Dermis microvascular lymphatic vessel endothelial cell (primary cell): ENCODE data around the gene ITPK1. TPM values are rescaled to one million over a fixed set of nuclear protein-coding genes. Genes with fewer than 3 reads are reported as not detected.

Experiments used
- DNase-seq, 2 donors: peaks; one replicate each; pipeline versions ENCODE4 v3.0.0 to v3.0.0-alpha.2; 2010; ENCODE audit warnings: low read depth in 2 of 2
- total RNA-seq: library from RNA; depleted of rRNA; stranded (reverse); fragments of >200 nt; gene quantifications from 2 replicates; pipeline ENCODE4 v1.2.1, GENCODE V29; 2014

ITPK1 gene
- total RNA-seq, 1 donor from 2014 or later: 9.6 TPM

DNA sequence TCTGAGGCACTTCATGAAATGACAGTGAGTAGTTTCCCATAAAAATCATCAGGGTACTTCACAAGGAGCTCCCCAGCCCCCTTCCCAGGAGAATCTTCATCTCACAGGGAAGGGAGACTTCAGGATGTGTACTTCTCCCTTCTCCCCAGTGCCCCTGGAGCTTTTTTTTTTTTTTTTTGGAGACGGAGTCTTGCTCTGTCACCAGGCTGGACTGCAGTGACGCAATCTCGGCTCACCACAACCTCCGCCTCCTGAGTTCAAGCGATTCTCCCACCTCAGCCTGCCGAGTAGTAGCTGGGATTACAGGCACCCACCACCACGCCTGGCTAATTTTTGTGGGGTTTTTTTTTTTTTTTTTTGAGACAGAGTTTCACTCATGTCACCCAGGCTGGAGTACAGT lies 10.4 kb downstream of the ITPK1 start:
- no peak for DNase-seq

- DNase-seq: no peak
Observed at GRCh38 chr14:93104961-93105360, 10.8 kb downstream of the ITPK1 start.

DNA sequence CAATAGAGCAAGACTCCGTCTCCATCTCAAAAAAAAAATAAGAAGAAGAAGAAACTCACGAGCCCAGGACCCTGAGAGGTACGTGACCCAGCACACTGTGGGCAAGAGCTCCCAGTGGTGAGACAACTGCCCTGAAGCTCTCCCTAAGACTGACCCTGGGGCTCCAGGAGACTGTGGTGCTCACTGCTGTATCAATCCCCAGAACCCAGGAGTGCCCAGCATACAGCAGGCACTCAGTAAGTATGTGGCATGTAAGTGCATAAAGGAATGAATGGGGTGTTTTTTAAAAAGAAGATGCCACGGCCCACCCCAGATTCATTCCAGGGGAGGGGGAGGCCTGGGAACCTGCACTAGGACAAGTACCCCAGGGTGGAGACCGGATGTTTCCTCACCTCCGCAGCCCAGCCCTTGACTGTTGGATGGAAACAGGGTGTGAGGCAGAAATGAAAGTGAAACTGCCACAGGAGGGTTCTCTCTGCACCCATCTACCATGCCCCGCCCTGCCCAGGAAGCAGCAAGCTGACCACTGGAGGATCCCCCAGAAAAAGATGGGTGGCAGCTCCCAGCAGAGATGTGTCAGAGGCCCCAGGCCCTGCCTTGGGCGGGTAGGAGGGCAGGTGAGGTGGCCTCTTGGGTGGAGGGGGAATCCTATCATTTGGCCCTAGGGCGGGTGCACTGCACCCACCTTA lies 12.2 kb downstream of the ITPK1 start:
- DNase-seq: no peak

- no peak for DNase-seq
Observed at GRCh38 chr14:93102141-93102540, 13.6 kb downstream of the ITPK1 start.

DNA sequence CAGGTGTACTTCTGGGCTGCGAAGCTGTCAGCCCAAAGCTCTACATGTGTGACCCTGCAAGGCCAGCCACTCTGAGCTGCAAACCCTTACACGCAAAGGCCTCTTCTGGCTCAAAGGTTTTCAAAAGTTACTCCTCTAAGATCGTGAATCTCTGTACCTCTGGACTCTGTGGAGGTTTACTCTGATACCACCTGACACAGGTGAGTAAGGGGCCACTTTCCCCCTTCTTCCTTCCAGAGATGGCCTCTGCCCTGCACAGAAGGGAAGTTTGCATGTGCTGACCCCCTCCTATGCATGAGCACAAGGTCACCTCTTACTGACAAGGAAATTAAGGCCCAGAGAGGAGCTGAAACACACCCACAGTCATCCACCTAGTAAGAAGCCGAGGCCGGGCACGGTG lies 14.5 kb downstream of the ITPK1 start:
- DNase-seq: no peak

GRCh38 chr14:93100570-93100969 lies 15.2 kb downstream of the ITPK1 start:
- no peak for DNase-seq

DNA sequence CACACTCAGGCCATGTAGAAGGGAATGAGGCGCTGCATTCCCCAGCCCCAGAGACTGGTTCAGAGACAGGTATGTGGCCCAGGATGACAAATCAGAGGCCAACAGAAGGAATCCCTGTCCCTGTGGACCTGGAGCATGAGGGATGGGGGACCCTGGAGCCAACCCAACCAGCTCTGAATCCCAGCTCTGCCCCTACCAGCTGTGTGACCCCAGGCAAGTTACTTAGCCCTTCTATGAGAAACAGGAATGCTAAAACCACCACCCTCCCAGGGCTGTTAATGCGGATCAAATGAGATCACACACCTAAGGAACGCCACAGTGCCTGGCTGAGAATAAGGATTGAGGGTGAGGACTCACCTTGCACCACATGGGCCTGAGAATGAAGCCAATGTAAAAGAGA lies 15.6 kb downstream of the ITPK1 start:
- no peak for DNase-seq

DNA sequence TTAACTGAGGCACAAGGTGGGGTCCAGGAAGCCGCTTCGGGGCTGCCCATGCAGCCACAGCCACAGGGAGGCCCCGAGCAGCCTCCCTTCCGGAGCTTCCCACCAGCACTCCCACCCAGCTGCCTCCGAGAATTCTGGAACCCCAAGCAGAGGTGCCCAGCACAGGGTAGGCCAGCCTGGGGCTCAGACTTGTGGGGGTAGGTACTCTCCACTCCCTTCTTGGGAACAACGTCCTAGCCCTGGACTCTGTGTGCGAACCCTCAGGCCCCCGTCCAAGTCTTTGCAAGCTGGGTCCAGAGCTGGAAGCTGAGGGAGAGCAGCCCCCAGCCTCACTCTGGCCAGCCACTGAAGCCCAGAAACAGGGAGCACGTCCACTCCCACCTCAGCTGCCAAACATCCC lies 16.1 kb downstream of the ITPK1 start:
- DNase-seq: no peak

DNA sequence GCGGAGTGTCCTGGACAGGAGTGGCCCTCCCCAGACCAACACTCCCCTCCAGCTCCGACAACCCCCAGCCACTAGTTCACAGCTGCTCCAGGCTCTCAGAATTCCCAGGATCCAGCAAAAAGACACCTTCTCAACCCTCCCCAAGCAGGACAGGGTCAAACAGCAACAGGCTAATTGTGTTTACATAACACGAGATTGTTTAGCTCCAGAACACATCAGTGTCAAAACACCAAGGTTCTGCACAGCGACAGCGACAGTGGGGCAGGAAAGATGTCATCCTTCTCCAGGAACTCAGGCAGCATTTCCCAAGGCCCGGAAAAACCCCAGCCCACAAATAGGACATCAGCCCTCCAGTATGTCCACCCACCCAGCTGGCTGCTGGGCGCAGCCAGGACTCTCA lies 16.5 kb downstream of the ITPK1 start:
- no peak for DNase-seq

DNA sequence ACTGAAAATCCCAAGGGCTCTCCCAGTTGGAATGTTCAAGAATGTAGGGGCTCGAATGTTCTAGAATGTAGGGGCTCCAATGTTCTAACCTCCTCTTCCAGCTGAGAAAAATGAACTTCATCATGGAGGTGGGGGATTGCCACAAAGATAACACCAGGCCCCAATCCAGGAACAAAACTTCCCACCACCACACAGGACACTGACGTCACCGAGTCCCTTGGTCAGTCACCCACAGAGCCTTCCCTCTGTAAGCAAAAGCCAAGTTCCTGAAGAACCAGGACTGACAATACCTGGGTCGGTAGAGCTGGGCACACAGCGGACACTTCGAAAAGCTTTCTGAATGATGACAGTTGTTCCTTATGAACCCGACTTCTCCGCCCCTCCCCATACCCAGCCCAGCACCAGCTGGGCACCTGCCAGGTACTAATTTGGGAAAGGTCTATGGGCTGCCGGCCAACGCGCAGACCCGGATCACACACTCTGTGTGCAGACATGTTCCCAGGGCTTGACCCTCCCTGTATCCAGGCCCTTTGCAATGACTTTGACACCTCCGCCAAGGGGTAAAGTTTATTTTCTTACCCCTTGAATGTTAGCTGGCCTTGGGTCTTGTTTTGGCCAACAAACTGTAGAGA lies 18.9 kb downstream of the ITPK1 start:
- no peak for DNase-seq

DNA sequence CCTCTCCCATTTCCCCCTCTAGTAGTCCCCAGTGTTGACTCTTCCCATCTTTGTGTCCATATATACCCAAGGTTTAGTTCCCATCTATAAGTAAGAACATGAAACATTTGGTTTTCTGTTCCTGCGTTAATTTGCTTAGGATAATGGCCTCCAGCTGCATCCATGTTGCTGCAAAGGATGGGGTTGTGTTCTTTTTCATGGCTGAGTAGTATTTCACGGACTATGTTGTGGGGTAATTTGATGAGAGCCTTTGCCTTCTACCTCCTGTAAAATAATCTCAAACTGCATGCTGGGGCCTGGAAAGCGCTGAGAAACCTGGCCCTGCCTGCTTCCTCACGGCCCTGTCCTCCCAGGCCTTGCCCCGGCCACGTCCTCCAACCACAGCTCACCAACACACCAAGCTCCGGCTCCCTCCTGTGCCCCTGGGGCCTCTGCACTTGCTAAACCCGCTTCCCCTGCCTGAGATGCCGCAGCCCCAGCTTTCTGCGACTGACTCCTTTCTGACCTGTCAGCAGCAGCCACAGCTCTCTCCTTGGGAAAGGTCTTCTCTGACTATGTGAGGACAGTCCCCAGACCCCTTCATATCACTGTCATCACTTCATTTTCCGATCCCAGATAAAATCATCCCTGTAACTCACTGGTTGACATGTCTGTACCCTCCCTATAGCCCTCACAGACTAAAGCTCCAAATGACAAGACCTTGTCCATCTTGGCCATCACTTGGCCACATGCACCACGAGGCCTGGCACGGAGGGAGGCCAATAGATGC lies 19.8 kb downstream of the ITPK1 start:
- DNase-seq: no peak

DNA sequence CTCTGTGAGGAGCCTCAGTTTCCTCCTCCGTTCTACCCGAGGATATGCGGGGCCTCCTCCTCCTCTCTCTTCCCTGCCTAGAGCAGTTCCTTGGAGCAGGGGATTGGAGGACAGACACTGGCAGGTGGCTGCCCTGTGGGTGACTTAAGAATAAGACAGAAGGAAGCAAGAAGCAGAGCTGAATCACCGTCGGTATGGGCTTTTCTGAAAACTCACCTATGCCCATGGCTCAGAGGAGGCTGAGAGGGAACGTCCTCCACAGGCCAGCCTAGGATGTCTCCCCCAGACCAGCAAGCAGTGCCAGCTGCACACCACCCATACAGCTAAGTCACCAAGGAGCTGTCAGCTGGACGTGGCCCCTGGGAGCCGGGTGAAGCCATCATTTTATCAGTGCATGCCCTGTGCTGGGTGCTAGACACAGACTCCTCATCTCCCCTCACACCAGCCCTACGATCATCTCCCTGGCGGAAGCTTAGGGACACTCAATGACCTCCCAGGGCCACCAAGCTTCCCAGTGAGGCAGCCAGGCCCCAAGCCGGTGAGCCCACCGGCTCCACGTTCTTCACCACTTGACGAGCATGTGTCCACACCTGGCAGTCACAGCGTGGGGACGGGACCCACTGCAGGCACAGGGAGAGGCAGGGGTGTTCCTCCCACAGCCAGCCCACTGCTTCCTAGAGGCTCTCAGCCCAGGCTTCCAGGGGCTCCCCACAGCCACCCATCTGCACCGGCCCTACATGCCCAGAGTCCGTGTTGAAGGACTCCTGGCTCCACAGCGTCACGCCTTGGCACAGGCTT lies 21.4 kb downstream of the ITPK1 start:
- DNase-seq: no peak

DNA sequence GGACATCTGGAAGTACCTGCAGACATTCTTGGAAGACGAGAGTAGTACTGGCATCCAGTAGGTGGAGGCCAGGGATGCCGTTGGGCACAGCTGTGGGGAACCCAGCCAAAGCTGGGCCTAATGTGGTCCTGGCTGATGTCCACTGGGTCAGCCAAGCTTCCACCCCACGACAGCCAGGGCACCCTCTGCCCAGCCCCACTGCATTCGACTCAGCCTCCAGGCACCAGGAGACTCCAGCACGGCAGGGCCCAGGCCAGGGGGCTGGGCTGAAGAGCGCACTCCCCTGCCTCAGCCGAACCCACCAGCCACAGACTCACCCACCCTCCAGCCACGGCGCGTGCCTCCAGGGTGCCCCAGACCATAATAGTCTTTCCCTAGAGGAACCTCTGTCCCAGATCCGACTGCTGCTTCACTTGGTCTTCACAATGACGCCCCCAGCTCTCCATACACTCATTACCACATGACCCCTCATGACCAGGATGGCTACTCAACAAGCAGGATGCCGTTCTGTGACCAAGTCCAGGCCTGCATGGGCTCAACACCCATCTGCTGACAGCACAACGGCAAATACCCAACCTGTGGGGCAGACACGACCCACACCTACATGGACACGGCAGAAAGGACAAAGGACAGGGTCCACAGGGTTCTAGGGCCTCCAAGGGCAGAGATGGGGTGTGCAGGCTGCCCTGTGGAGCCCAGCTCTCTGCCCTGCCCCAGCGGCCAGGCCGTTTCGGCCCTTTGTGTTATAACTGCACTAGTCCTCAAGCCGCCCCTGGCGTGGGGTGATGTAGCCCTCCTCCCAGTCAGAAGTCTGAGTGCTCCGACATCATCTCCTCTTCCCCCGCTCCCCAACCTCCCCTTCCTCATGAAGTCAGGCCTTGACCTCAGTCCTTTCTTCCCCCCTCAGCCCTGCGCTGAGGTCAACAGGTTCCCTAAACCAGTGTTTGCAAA lies 22.8 kb downstream of the ITPK1 start:
- DNase-seq: no peak

DNA sequence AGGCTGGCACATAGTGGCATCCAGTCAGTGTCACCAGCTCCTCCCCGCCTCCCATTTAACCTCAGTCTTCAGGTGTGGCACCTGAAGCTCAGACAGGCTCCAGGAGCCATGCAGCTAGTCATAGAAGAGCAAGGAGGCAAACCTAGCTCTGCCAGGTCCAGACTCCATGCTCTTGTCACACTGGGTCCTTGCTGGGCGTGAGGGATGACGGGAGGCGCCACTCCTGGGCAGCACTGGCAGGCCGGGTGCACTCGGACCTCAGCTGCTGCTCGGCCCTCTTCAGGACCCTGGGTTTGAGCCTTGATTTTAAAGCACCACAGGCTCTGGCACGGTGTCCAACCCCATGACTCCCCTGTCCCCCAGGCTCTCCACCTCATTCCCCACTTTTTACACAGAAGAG lies 24.1 kb downstream of the ITPK1 start:
- DNase-seq: no peak

GRCh38 chr14:93090826-93091555 lies 24.7 kb downstream of the ITPK1 start:
- DNase-seq: no peak

GRCh38 chr14:93089521-93090269 lies 26.0 kb downstream of the ITPK1 start:
- DNase-seq: no peak

DNA sequence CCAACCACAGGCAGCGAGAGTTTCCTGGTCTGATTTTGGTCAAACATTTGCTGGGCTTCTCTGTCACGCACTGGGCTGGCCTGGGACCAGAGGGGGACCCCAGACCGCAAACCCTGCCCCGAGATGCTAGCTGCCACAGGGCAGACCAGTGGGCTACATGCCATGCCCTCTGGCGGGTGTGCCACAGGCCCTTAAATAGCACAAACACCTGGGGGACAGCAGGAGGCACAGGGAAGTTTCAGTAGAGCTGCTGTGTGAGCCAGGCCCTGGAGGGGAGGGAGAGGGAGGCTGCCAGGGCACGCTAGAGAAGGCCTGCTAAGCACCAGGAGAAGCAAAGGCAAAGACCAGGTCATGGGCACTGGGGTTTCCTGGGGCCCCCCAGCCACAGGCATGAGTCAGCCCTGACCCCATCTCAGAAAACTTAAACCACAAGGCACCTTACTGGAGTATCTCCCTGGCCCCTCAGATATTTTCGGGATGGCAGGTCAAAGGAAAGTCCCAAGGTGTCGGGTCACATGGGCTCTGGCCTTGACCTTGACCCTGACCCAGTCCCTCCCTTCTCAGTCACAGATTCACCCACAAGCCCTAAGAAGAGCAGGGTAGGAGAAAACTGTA lies 29.2 kb downstream of the ITPK1 start:
- DNase-seq: no peak

DNA sequence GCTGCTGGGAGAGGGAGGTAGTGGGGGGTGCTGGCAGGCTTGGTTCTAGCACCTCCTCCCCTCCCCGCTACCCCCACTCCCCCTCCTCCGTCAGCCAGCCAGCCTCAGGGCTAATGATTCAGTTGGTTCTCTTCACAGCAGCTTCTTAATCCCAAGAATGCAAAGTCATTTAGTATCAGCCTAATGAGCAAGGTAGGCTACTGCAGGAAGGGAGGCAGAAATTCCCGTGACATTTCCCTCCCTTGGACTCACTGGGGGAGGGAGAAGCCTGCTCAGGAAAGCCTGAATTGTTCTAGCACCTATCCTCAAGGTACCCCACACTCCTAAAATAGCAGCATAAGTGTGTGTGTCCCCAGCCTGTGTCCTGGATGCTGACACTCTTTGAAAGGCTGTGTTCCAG lies 29.8 kb downstream of the ITPK1 start:
- DNase-seq: no peak
